WERI-Rb-1 (cell line): ENCODE data around the gene CYP17A1.
A peak's percentile ranks its signal among the peaks of the same experiment; 100 is the strongest.
"Not testable (repeated sequence)": the region's sequence is repeated elsewhere in the genome, so short reads cannot be mapped to it uniquely, and the experiment has no call there.

Source experiments
- DNase-seq: peaks from one replicate; pipeline ENCODE4 v3.0.0-alpha.2; 2020
- H3K27ac ChIP-seq: fragments of 250-450 bp; sonication (Bioruptor Pico); 2 replicates; pipeline ENCODE4 v1.5.1; 2020; ENCODE audit warnings: mild to moderate bottlenecking, moderate library complexity
- H3K27me3 ChIP-seq: fragments of 250-450 bp; sonication (Bioruptor Pico); 2 replicates; pipeline ENCODE4 v1.5.1; 2021; ENCODE audit warnings: mild to moderate bottlenecking, low read depth, moderate library complexity; ENCODE audit not compliant: insufficient read depth, severe bottlenecking
- H3K36me3 ChIP-seq: fragments of 250-450 bp; sonication (Bioruptor Pico); 2 replicates; pipeline ENCODE4 v1.5.1; 2020; ENCODE audit warnings: mild to moderate bottlenecking, moderate library complexity
- H3K4me3 ChIP-seq: 2 replicates; pipeline ENCODE4 v1.5.1; 2011; ENCODE audit warnings: low read depth, mild to moderate bottlenecking, control low read depth, low read length
- H3K9me3 ChIP-seq: fragments of 250-450 bp; sonication (Bioruptor Pico); 2 replicates; pipeline ENCODE4 v1.5.1; 2021; ENCODE audit warnings: mild to moderate bottlenecking, moderate library complexity; ENCODE audit not compliant: severe bottlenecking
- CTCF ChIP-seq: IDR thresholded peaks from 2 replicates; pipeline ENCODE4 v1.5.1; 2011; ENCODE audit warnings: low read depth, mild to moderate bottlenecking, control low read depth, inconsistent platforms, low read length

The CYP17A1 gene

DNA sequence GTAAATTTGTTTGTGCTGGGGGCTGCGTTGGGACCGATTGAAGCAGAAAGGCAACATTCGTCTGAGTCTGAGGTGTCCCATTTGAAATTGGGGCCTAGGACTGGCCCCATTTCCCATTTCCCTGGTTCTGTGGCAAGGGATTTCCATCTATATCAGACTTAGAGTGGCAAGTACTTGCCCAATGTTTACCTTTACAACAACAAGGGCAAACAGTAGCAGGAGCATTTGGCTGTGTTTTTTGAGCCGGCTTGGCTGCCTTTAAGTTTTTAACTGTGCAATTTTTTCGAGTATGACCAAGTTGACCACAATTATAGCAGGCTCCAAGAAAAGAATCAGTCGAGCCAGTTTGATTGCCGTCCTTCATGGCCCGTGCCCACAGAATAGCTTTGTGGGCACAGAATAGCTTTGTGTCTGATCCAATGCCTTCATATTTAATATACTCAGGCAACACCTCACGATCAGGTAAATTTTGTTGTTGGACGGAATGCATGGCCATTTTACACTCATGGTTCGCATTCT is 4.7 kb upstream of the CYP17A1 start:
- no peak for DNase-seq
- Histone ChIP-seq H3K4me3 (no peak overlapping the region), H3K27ac (no peak overlapping the region), H3K27me3 (no peaks in the 10 kb centered on the region), H3K9me3 (peaks cover 4% of the 10 kb centered on the region), H3K36me3 (no peaks in the 10 kb centered on the region)
- no peak for TF ChIP-seq CTCF

GRCh38 chr10:102838276-102838927 is 1.2 kb upstream of the CYP17A1 start:
- H3K27ac ChIP-seq, DNase-seq, H3K27me3 ChIP-seq, H3K36me3 ChIP-seq, H3K4me3 ChIP-seq, H3K9me3 ChIP-seq: not testable (repeated sequence)

DNA sequence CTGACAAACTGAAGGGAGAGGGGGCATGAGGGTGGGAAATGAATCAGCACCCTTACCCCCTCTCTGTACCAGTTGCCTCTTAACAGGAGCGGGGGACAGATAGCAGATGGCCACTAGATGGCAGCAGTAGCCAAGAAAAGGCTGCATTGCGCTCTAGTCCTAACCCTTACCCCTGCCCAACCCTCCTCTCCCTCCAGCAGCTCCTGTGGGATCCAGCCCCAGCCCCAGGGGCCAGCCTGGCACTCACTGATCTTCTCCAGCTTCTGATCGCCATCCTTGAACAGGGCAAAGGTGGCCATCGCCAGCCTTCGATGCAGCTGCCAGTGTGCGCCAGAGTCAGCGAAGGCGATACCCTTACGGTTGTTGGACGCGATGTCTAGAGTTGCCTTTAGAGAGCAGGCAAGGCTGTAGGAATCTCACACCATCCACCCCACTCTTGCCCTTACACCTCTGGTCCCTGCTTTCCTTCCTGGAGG is 2.2 kb downstream of the CYP17A1 start:
- peak; percentile 81 for DNase-seq
- no peak overlapping the region for H3K27ac ChIP-seq
- no peaks in the 10 kb centered on the region for H3K9me3 ChIP-seq
- TF ChIP-seq CTCF: peak; percentile 90
- H3K27me3 ChIP-seq: no peaks in the 10 kb centered on the region
- no peak overlapping the region for H3K4me3 ChIP-seq
- no peaks in the 10 kb centered on the region for H3K36me3 ChIP-seq

DNA sequence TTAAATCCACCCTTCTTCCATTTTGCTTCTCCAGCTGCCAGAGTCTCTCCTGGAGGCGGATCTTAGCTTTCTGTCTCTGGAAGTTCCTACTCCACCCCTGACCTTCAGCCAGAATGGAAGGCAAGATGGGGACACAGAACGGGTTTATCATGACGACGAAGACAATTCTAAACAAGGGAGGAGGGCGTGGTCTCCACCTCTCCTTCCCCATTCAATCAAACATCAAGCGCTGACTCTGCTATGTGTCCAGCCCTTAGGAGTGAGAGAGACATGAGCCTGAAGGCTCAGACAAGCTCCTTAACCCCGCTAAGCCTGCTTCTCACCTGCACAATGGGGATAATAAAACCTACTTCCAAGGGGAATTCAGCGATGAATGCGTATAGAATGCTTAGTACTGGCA is 3.1 kb downstream of the CYP17A1 start:
- no peak for TF ChIP-seq CTCF
- H3K9me3 ChIP-seq: no peaks in the 10 kb centered on the region
- H3K36me3 ChIP-seq: no peaks in the 10 kb centered on the region
- no peak overlapping the region for H3K27ac ChIP-seq
- no peaks in the 10 kb centered on the region for H3K27me3 ChIP-seq
- H3K4me3 ChIP-seq: no peak overlapping the region; the same call in 1 of the 2 replicates
- DNase-seq: peak; percentile 54

- Histone ChIP-seq H3K27me3 (no peaks in the 10 kb centered on the region), H3K27ac (no peak overlapping the region), H3K4me3 (no peak overlapping the region), H3K9me3 (no peaks in the 10 kb centered on the region), H3K36me3 (no peaks in the 10 kb centered on the region)
- TF ChIP-seq CTCF: no peak
- DNase-seq: no peak
These were observed 4.2 kb downstream of the CYP17A1 start for GRCh38 chr10:102832987-102833386.

DNA sequence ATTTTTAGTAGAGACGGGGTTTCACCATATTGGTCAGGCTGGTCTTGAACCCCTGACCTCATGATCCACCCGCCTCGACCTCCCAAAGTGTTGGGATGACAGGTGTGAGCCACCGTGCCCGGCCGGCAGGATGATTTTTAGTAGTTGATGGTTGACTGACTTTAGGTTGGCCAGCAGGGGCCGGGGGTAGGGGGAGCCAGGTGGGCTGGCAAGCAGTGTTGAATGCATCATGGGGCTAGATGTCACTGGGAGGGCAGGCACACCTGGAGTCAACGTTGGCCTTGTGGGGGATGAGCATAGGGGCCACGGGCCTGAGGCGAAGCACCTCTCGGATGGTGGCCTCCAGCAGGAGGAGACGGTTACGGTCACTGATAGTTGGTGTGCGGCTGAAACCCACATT is 5.0 kb downstream of the CYP17A1 start:
- Histone ChIP-seq H3K36me3 (no peaks in the 10 kb centered on the region), H3K4me3 (no peak overlapping the region), H3K27me3 (no peaks in the 10 kb centered on the region), H3K9me3 (no peaks in the 10 kb centered on the region), H3K27ac (no peak overlapping the region)
- DNase-seq: no peak
- TF ChIP-seq CTCF: no peak
